ENCODE measurements around the gene IL26.

DNA sequence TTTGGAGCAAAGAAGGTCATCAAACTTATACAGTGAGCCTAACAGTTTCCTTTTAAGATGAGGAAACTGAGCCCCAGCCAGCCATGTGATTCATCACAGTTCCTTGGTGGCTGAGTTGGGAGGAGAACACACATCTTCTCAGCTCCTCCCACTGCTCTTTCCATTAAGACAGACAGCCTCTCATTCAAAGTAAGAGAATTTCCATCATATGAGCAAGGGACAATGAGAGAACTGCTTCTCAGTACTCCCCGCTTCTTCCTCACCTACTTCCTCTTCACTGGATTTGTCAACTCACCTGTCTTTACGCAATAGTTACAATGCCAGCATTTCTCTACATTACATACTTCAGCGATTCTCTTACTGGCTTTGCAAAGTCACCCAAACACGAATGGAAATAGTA is 68.2 kb downstream of the IL26 start:
- TF ChIP-seq, protein P1, sequence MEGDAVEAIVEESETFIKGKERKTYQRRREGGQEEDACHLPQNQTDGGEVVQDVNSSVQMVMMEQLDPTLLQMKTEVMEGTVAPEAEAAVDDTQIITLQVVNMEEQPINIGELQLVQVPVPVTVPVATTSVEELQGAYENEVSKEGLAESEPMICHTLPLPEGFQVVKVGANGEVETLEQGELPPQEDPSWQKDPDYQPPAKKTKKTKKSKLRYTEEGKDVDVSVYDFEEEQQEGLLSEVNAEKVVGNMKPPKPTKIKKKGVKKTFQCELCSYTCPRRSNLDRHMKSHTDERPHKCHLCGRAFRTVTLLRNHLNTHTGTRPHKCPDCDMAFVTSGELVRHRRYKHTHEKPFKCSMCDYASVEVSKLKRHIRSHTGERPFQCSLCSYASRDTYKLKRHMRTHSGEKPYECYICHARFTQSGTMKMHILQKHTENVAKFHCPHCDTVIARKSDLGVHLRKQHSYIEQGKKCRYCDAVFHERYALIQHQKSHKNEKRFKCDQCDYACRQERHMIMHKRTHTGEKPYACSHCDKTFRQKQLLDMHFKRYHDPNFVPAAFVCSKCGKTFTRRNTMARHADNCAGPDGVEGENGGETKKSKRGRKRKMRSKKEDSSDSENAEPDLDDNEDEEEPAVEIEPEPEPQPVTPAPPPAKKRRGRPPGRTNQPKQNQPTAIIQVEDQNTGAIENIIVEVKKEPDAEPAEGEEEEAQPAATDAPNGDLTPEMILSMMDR (IDR thresholded peaks at IDR 0.05; ENCODE audit: insufficient read depth, low read depth, low read length) = no peak
- TF ChIP-seq EZH2 (IDR thresholded peaks at IDR 0.05; ENCODE audit: insufficient read depth, low read length) = no peak
